ENCODE measurements around the gene PTX4. TPM values are rescaled to one million over a fixed set of nuclear protein-coding genes. Genes with fewer than 3 reads are reported as not detected.

PTX4 gene
- total RNA-seq, 1 donor = not detected

- DNase-seq (ENCODE audit: low read depth) = no peak
Measured at GRCh38 chr16:1494711-1495110, 6.0 kb upstream of the PTX4 start.

DNA sequence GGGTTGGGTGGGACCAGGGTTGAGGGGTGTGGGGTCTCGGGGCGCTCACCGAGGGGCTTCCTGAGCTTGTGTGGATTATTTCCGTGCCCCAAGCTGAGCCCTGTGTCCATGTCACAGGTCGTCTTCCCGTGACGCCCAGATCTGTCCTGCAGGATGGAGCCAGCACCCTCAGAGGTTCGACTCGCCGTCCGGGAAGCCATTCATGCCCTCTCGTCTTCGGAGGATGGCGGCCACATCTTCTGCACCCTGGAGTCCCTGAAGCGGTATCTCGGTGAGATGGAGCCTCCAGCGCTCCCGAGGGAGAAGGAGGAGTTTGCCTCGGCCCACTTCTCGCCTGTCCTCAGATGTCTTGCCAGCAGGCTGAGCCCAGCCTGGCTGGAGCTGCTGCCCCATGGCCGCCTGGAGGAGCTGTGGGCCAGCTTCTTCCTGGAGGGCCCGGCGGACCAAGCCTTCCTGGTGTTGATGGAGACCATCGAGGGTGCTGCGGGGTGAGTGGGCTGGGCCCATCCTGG lies 5.4 kb upstream of the PTX4 start:
- peak overlapping the region; percentile 79 for H3K4me3 ChIP-seq (ENCODE audit: low read depth, low read length)
- TF ChIP-seq, protein P1, sequence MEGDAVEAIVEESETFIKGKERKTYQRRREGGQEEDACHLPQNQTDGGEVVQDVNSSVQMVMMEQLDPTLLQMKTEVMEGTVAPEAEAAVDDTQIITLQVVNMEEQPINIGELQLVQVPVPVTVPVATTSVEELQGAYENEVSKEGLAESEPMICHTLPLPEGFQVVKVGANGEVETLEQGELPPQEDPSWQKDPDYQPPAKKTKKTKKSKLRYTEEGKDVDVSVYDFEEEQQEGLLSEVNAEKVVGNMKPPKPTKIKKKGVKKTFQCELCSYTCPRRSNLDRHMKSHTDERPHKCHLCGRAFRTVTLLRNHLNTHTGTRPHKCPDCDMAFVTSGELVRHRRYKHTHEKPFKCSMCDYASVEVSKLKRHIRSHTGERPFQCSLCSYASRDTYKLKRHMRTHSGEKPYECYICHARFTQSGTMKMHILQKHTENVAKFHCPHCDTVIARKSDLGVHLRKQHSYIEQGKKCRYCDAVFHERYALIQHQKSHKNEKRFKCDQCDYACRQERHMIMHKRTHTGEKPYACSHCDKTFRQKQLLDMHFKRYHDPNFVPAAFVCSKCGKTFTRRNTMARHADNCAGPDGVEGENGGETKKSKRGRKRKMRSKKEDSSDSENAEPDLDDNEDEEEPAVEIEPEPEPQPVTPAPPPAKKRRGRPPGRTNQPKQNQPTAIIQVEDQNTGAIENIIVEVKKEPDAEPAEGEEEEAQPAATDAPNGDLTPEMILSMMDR (IDR thresholded peaks at IDR 0.05; ENCODE audit: insufficient read depth, low read length) = peak; percentile 90
- DNase-seq (ENCODE audit: low read depth) = peak; percentile 83

More at GRCh38 chr16:1494711-1495110, 6.0 kb upstream of the PTX4 start:
- TF ChIP-seq, protein P1 (IDR thresholded peaks at IDR 0.05; ENCODE audit: insufficient read depth, low read length) = no peak
- H3K4me3 ChIP-seq (ENCODE audit: low read depth, low read length) = peak overlapping the region; percentile 79

DNA sequence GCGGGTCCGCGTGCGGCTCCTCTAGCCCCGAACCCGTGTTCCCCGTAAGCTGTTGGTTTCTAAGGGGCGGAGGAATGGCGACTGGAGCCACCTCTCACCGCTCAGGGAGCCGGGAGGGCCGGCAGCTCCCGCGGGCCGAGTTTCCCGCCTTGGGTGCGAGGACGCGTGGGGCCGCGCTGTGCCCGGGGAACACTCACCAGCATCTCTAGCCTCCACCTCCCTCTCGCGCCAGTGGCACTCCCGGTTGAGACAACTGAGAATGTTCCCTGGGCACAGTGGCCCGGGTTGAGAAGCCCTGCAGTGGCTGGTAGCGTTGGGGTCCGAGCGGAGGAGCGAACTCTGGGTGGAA lies 5.0 kb upstream of the PTX4 start:
- peak; percentile 23 for DNase-seq (ENCODE audit: low read depth)
- TF ChIP-seq, protein P1 (IDR thresholded peaks at IDR 0.05; ENCODE audit: insufficient read depth, low read length) = no peak

DNA sequence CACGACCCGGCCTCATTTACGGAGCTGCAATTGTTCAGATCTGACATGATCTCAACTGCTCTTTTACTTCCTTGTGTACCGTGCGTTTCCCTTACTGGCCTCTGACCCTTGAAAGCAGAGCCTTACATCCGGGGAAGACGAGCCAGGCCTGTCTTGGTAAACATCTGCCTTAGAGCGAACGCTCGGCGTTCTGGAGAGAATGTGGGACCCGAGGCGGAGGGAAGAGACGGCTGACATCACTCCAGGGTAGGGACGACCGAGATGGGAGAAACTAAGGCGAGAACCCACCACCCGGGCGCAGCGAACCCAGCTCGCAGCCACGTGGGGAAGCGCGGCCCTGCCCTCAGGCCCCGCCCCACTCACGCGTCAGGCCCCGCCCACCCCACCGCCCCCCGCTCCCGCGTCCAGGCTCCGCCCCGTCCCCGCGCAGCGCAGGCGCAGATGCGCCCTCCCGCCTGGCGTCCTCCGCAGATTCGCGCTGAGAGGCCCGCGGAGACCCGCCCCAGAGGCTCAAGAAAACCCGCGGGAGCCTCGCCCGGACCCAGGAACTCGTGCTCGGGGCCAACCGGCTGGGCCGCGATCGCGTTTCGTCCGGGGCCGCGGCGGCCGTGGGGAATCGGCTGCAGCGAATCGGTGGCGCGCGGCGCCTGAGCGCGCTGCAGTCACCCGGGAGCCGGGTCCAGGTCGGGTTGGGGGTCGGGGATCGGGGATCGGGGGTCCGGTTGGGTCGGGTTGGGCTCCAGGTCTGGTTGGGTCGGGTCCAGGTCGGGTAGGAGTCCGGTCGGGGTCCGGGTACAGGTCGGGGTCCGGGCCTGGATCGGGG lies 4.4 kb upstream of the PTX4 start, which contains the start of gene TELO2:
Gene TELO2 (plus strand): TSS at position 438 of the 823 bp plus-strand sequence. CDS start 922 bp downstream, outside the sequence.
- peak within 1 kb of the TSS; percentile 79 for H3K4me3 ChIP-seq (ENCODE audit: low read depth, low read length)
- peak; percentile 80 for DNase-seq (ENCODE audit: low read depth)
- TF ChIP-seq, protein P1 (IDR thresholded peaks at IDR 0.05; ENCODE audit: insufficient read depth, low read length) = no peak

More for the DNA sequence above, 5.0 kb upstream of the PTX4 start:
- H3K4me3 ChIP-seq (ENCODE audit: low read depth, low read length) = peak overlapping the region; percentile 79

GRCh38 chr16:1492082-1492922 lies 3.6 kb upstream of the PTX4 start:
- TF ChIP-seq, protein P1 (IDR thresholded peaks at IDR 0.05; ENCODE audit: insufficient read depth, low read length) = no peak
- no peak for DNase-seq (ENCODE audit: low read depth)
- peak overlapping the region; percentile 62 for H3K4me3 ChIP-seq (ENCODE audit: low read depth, low read length)

GRCh38 chr16:1491327-1491726 lies 2.6 kb upstream of the PTX4 start:
- H3K4me3 ChIP-seq (ENCODE audit: low read depth, low read length) = no peak overlapping the region
- TF ChIP-seq, protein P1 (IDR thresholded peaks at IDR 0.05; ENCODE audit: insufficient read depth, low read length) = no peak

More at GRCh38 chr16:1491327-1491726, 2.6 kb upstream of the PTX4 start:
- no peak for DNase-seq (ENCODE audit: low read depth)

All from fibroblast of the aortic adventitia (primary cell).